ENCODE data around the gene DNAJA3.

The DNAJA3 gene

DNA sequence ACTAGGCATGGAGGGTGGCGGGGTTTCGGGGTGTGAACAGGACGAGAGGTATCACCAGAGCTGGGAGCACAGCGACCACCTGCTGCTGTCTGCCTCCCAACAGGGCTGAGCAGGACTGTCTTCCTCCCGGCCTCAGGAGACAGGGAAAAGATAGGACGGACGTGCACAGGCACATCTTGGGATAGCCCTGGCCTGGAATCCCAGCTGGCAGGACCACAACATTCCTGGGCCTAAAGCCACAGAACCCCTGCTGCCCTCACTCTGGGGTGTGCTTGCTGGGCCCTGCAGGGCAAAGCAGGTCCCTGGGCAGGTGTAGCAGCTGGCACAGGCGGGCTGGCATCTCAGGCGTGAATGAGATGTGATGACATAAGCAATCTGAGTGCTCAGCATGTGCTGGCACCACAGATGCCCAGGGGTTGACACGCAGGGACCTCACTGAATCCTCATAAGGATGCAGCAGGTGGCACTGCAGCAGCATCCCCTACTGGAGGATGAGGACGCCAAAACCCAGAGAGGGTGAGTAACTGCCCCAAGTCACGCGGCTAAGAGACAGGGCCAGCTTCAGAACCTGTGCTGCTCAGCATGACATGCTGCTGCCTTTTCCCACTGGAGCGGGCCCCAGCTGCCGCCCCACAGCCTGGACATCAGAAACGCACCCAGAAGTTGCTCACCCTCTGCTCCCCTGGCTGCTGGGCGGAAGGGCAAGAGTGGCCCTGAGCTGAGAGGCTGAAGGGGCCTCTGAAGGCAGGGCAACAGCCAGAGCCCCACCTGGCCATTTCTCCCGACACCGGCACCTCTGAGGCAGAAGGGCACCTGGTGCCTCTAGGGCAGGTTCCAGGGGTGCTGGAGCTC lies 16.4 kb upstream of the DNAJA3 start:
- Histone ChIP-seq H3K4me3 (ENCODE audit: extremely low read depth, insufficient read depth, low read length, poor library complexity, severe bottlenecking) (no peak overlapping the region), H3K27ac (ENCODE audit: low read depth, low read length, severe bottlenecking) (no peak overlapping the region), H3K36me3 (ENCODE audit: control insufficient read depth, insufficient read depth, low read length) (peaks cover 38% of the 10 kb centered on the region), H3K9me3 (ENCODE audit: control insufficient read depth, low read length) (no peaks in the 10 kb centered on the region), H3K4me1 (ENCODE audit: control insufficient read depth, insufficient read depth, low read length, poor library complexity, severe bottlenecking) (no peaks in the 10 kb centered on the region)
- WGBS, 2 experiments (ENCODE audit: insufficient coverage in 2 of 2): 87 to 92% methylated on average over 18 to 19 of the region's 19 CpGs

DNA sequence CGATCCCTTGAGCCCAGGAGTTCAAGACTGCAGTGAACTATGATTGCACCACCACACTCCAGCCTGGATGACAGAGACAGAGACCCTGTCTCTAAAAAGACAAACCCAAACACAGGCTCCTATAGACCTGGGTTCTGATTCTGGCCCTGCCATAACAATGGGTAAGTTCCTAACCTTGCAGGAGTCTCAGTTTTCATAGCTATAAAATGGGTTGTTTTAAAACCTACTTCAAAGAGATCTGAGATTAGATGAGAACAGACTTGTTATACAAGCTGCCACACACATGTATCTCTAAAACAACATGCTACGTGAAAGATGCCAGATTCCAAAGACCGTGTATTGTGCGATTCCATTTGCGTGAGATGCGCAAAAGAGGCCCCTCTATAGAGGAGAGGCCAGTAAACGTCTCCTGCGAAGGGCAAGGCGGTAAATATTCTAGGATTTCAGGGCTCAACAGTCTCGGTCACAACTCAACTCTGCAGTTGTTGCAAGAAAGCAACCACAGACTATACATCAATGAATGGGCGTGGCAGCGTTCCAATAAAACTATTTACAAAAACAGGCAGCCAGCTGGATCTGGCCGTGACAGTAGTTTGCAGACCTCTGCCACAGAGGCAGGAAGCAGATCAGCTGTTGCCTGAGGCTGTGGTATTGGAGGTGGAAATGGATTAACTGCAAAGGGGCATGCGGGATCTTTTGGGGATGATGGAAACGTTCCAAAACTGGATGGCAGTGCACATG lies 15.2 kb upstream of the DNAJA3 start:
- Histone ChIP-seq H3K4me1 (ENCODE audit: control insufficient read depth, insufficient read depth, low read length, poor library complexity, severe bottlenecking) (no peaks in the 10 kb centered on the region), H3K4me3 (ENCODE audit: extremely low read depth, insufficient read depth, low read length, poor library complexity, severe bottlenecking) (no peak overlapping the region), H3K27ac (ENCODE audit: low read depth, low read length, severe bottlenecking) (no peak overlapping the region), H3K36me3 (ENCODE audit: control insufficient read depth, insufficient read depth, low read length) (peaks cover 38% of the 10 kb centered on the region), H3K9me3 (ENCODE audit: control insufficient read depth, low read length) (no peaks in the 10 kb centered on the region)
- WGBS, 2 experiments (ENCODE audit: insufficient coverage in 2 of 2): 91 to 94% methylated on average over 13 to 15 of the region's 15 CpGs

DNA sequence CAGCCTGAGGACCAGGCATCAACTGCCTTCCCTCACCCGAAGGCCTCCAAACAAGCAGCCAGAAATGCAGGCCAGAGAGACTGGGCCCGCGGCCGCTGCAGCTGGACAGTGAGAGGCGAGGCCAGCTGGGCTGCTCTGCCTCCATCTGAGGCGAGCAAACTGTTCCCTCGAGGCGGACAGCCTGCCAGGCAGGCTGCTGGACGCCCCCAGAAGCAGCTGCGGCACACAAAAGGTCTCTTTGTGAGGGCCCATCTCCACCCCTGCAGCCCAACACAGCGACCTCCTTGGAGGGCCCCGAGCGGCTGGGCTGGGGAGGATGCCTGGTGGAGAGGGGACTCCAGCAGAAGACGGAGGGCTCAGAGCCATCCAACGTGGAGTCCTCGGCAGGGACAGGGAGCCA lies 14.0 kb upstream of the DNAJA3 start:
- Histone ChIP-seq H3K36me3 (ENCODE audit: control insufficient read depth, insufficient read depth, low read length) (peaks cover 33% of the 10 kb centered on the region), H3K9me3 (ENCODE audit: control insufficient read depth, low read length) (no peaks in the 10 kb centered on the region), H3K4me3 (ENCODE audit: extremely low read depth, insufficient read depth, low read length, poor library complexity, severe bottlenecking) (no peak overlapping the region), H3K27ac (ENCODE audit: low read depth, low read length, severe bottlenecking) (no peak overlapping the region), H3K4me1 (ENCODE audit: control insufficient read depth, insufficient read depth, low read length, poor library complexity, severe bottlenecking) (no peaks in the 10 kb centered on the region)
- 91 to 92% methylated on average over 14 to 16 of the region's 16 CpGs for WGBS, 2 experiments (ENCODE audit: insufficient coverage in 2 of 2)

DNA sequence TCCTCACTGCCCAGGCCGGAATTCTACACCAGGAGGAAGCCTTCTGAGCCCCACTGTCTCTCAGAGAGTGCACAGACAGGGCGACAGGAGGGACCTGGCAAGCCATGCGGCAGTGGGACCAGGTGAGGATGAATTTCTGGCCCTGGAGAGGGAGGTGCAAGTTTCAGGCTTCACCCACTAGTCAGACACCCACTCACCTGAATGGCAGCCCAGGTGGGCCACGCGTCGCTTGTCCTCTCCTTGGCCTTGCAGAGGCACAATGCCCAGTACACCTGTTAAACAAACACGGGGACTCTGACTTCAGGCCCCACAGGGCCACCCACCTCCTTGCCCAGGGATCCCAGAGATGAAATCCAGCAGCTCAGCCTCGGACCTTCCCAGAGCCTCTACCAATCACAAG lies 13.5 kb upstream of the DNAJA3 start:
- 97% methylated on average over 7 to 8 of the region's 8 CpGs for WGBS, 2 experiments (ENCODE audit: insufficient coverage in 2 of 2)
- peaks cover 30% of the 10 kb centered on the region for H3K36me3 ChIP-seq (ENCODE audit: control insufficient read depth, insufficient read depth, low read length)
- no peak overlapping the region for H3K4me3 ChIP-seq (ENCODE audit: extremely low read depth, insufficient read depth, low read length, poor library complexity, severe bottlenecking)
- no peaks in the 10 kb centered on the region for H3K4me1 ChIP-seq (ENCODE audit: control insufficient read depth, insufficient read depth, low read length, poor library complexity, severe bottlenecking)
- no peak overlapping the region for H3K27ac ChIP-seq (ENCODE audit: low read depth, low read length, severe bottlenecking)
- no peaks in the 10 kb centered on the region for H3K9me3 ChIP-seq (ENCODE audit: control insufficient read depth, low read length)

DNA sequence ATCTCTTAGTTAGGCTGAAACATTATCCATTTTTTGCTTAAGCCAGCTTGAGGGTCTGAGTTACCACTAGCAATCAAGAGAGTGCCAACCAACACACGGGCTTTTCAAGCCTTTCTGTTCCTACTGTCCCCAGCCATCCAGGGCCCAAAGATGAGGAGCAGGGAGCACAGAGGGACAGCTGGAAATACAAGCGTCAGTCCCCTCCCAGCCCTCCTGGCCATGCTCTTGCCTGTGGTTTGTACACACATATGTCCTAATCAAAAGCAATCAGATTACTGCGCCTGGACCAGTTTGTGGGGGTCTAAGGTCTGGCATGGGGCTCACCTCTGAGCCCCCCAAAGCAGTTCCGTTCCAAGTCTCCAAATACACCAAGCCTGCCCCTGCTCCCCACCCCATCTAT lies 12.8 kb upstream of the DNAJA3 start:
- no peak overlapping the region for H3K27ac ChIP-seq (ENCODE audit: low read depth, low read length, severe bottlenecking)
- H3K9me3 ChIP-seq (ENCODE audit: control insufficient read depth, low read length): no peaks in the 10 kb centered on the region
- peaks cover 23% of the 10 kb centered on the region for H3K36me3 ChIP-seq (ENCODE audit: control insufficient read depth, insufficient read depth, low read length)
- no peak overlapping the region for H3K4me3 ChIP-seq (ENCODE audit: extremely low read depth, insufficient read depth, low read length, poor library complexity, severe bottlenecking)
- no peaks in the 10 kb centered on the region for H3K4me1 ChIP-seq (ENCODE audit: control insufficient read depth, insufficient read depth, low read length, poor library complexity, severe bottlenecking)
- WGBS, 2 experiments (ENCODE audit: insufficient coverage in 2 of 2): 83 to 88% methylated on average over 3 to 4 of the region's 4 CpGs

DNA sequence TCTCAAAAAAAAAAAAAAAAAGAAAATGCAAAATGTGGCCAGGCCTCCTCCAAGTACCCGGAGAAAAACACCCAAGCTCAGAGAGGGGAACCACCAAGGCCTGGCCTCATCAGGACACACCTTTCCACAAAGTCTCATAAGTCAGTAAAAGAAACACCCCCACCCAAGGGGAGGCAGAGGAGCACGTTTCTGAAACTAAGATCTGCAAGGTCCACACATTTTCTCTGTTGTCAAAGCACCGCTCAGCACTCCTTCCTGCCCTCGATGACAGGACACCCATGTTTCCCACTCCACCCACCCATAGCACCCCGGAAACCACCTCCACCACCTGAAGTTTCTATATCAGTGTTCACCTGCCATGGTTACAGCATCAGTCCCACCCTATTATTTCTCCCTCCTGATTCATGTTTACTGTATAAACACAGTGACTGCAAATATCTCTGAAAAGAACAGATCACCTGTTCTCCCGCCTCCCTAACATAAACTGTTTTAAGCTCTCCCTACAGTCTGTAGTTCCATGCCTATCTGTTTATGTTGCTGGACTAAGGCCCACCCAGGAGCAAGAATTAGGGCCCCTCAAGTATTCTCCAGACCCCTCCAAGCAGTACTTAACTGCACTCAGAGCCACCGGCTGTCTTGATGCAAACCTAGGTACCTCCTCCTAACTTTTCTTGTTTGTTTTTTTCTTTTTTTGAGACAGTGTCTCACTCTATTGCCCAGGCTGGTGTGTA lies 11.3 kb upstream of the DNAJA3 start:
- no peak overlapping the region for H3K4me3 ChIP-seq (ENCODE audit: extremely low read depth, insufficient read depth, low read length, poor library complexity, severe bottlenecking)
- H3K4me1 ChIP-seq (ENCODE audit: control insufficient read depth, insufficient read depth, low read length, poor library complexity, severe bottlenecking): no peaks in the 10 kb centered on the region
- H3K9me3 ChIP-seq (ENCODE audit: control insufficient read depth, low read length): no peaks in the 10 kb centered on the region
- peaks cover 18% of the 10 kb centered on the region for H3K36me3 ChIP-seq (ENCODE audit: control insufficient read depth, insufficient read depth, low read length)
- WGBS, 2 experiments (ENCODE audit: insufficient coverage in 2 of 2): 88 to 100% methylated on average over 5 to 7 of the region's 7 CpGs
- no peak overlapping the region for H3K27ac ChIP-seq (ENCODE audit: low read depth, low read length, severe bottlenecking)

DNA sequence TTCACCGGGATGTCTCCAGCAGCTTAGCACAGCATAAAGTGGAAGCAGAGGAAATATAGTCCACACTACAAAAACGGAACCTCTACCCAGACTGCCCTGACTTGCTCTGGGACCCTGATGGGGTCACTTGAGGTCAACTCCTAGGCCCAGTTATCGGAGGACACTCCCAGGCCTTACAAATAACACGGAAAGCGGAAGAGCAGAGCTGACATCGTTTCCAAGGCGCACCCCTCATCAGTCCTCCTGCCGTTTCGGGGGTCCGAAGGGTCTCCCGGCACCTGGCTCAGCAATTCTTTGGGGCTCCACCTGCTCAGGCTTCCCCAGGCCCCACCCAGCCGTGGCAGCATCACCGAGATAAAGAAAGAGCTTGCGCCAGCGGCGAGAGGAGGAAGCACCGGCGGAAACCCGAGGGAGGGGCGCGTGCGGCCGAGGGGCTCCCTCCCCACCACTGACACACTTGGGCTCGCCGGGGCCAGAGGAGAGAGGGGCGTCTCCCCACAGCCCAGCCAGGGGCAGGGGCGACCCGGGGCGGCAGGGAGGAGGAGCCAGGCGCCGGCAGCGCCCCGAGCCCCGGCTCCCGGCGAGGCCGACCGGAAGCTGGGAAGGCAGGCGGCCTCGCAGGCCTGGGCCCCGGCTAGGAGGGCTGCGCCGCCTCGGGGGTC lies 10.0 kb upstream of the DNAJA3 start:
- Histone ChIP-seq H3K27ac (ENCODE audit: low read depth, low read length, severe bottlenecking) (no peak overlapping the region), H3K4me3 (ENCODE audit: extremely low read depth, insufficient read depth, low read length, poor library complexity, severe bottlenecking) (peak overlapping the region; percentile 85), H3K36me3 (ENCODE audit: control insufficient read depth, insufficient read depth, low read length) (peaks cover 17% of the 10 kb centered on the region), H3K4me1 (ENCODE audit: control insufficient read depth, insufficient read depth, low read length, poor library complexity, severe bottlenecking) (no peaks in the 10 kb centered on the region), H3K9me3 (ENCODE audit: control insufficient read depth, low read length) (no peaks in the 10 kb centered on the region)
- WGBS, 2 experiments (ENCODE audit: insufficient coverage in 2 of 2): 7 to 8% methylated on average over 39 to 41 of the region's 44 CpGs

DNA sequence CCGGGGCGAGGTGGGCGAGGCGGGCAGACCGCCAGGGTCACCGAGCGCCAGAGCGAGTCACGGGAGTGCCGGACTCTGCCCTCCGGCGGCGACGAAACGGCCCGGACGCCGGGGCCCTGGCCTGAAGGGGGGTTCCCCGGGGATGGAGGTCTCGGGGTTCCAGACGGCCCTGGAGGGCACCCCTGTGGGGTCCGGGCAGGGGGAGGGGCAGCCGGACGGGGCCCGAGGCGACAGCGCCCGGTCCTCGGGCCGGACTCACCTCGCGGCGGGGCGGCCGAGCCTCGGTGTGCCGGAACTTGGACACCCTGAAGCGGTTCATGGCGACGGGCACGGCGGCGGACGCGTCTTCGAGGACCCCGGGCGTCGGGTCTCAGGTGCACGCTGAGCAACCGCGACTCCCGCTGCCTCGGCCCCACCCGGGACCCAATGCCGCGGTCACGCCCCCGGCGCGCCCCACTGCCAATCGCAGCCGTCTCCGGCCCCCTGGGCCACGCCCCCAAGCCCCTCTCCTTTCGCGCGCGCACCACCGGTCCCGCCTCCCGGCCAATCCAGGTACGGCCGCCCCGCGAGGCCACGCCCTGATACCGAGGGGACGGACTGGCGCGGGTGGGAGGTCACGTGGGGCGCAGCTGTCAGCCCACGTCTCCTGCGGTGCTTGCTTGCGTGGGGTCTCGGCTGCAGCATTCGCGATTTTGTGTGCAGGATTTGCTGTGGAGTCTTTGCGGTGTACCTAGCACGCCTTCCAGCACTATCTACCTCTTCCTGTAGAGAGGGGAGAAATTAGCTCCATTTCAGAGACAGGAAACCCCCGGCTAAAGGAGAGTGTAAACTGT lies 9.3 kb upstream of the DNAJA3 start, which contains the start of gene CORO7:
TSS of gene CORO7 (minus strand) at position 397 of the 833 bp plus-strand sequence. CDS start at position 319, 78 bp downstream.
- H3K27ac ChIP-seq (ENCODE audit: low read depth, low read length, severe bottlenecking): no peak within 1 kb of the TSS

DNA sequence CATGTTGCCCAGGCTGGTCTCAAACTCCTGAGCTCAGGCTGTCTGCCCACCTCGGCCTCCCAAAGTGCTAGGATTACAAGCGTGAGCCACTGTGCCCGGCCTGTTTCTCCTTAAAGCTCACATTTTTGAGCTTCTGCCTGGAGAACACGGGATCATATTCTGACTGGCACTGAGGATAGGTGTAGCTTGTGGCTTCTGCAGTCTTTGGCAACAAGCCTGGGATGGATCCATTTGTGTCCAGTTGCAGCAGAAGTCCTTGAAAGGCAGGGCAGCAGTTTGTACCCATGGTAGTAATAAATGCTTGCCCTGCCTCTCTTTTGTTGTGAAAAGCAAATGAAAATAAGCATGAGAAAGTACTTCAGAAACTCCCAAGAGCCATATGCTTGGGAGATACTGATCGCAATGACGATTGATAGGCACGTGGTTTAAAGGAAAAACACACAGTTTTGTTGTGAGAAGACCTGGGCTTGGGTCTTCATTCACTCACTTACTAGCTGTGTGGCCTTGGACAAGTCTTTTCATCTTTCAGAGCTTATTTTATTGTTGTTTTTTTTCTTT lies 6.2 kb upstream of the DNAJA3 start:
- peaks cover under 1% of the 10 kb centered on the region for H3K4me1 ChIP-seq (ENCODE audit: control insufficient read depth, insufficient read depth, low read length, poor library complexity, severe bottlenecking)
- H3K36me3 ChIP-seq (ENCODE audit: control insufficient read depth, insufficient read depth, low read length): no peaks in the 10 kb centered on the region
- WGBS, 2 experiments (ENCODE audit: insufficient coverage in 2 of 2): 73 to 77% methylated on average over 7 of the region's 7 CpGs
- no peak overlapping the region for H3K27ac ChIP-seq (ENCODE audit: low read depth, low read length, severe bottlenecking)
- H3K9me3 ChIP-seq (ENCODE audit: control insufficient read depth, low read length): no peaks in the 10 kb centered on the region
- no peak overlapping the region for H3K4me3 ChIP-seq (ENCODE audit: extremely low read depth, insufficient read depth, low read length, poor library complexity, severe bottlenecking)

More for the DNA sequence above, 9.3 kb upstream of the DNAJA3 start, which contains the start of gene CORO7:
- H3K9me3 ChIP-seq (ENCODE audit: control insufficient read depth, low read length): no peaks in the 10 kb centered on the region
- H3K36me3 ChIP-seq (ENCODE audit: control insufficient read depth, insufficient read depth, low read length): peaks cover 11% of the 10 kb centered on the region
- 0% methylated on average over 66 to 70 of the region's 92 CpGs for WGBS, 2 experiments (ENCODE audit: insufficient coverage in 2 of 2)
- no peaks in the 10 kb centered on the region for H3K4me1 ChIP-seq (ENCODE audit: control insufficient read depth, insufficient read depth, low read length, poor library complexity, severe bottlenecking)
- H3K4me3 ChIP-seq (ENCODE audit: extremely low read depth, insufficient read depth, low read length, poor library complexity, severe bottlenecking): peak within 1 kb of the TSS; percentile 85

Data from mesodermal cell (in vitro differentiated cells).